ENCODE measurements around the gene UBAP2L.
"Not testable (repeated sequence)": the region's sequence is repeated elsewhere in the genome, so short reads cannot be mapped to it uniquely, and the experiment has no call there.

UBAP2L gene

GRCh38 chr1:154312229-154313065 is 91.7 kb downstream of the UBAP2L start:
- DNase-seq = not testable (repeated sequence)

- no peak for DNase-seq
Observed at GRCh38 chr1:154313066-154313356, 92.3 kb downstream of the UBAP2L start.

- not testable (repeated sequence) for DNase-seq
Observed at GRCh38 chr1:154314226-154314625, 93.5 kb downstream of the UBAP2L start.

- no peak for DNase-seq
Observed at GRCh38 chr1:154316704-154317103, 95.9 kb downstream of the UBAP2L start.

GRCh38 chr1:154318386-154318785 is 97.6 kb downstream of the UBAP2L start:
- no peak for DNase-seq

All from stimulated activated CD4-positive, alpha-beta T cell treated with anti-CD3 and anti-CD28 coated beads, Interleukin-4, amount 100 ng/mL, for 24 hours (primary cell).